GM10266 (cell line): ENCODE measurements around the gene PIP4K2C.

Experiments
- DNase-seq: peaks from one replicate; pipeline ENCODE4 v3.0.0; 2012; ENCODE audit errors: extremely low spot score
- TF ChIP-seq, protein P1 (sequence below): IDR thresholded peaks from 2 replicates; pipeline ENCODE4 v1.5.1; 2012; ENCODE audit warnings: mild to moderate bottlenecking, low read depth; ENCODE audit not compliant: control insufficient read depth, insufficient read depth; ENCODE audit errors: missing control alignments

PIP4K2C gene

DNA sequence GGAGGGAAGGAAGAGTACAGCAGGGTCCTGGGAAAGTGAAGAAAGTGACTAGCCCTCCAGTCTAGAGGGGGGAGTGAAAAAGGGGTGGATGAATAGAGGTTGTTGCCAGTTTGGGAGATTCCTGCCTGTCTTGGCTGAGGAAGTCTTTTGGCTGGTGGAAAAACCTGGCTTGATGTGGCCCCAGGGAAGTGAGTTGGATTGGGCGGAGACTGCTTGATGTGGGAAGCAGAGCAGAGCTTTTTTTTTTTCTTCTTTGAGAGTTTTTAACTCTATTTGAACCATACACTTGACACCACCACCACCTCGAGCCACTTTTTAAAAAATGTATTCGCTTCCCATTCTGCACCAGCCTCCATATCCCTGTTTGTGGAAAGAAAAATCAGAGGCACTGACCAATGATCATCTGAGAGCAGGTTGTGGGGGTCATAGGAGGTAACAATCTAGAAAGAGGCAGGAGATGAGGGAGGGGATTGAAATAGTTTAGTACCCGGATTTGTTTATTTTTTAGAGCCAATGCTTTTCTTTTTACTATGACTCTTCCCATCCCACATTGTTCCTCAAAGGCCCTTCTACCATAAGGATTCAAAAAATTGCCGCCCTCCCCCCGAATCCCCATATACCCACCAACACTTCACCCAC is 12.9 kb downstream of the PIP4K2C start:
- DNase-seq: no peak
- TF ChIP-seq, protein P1, sequence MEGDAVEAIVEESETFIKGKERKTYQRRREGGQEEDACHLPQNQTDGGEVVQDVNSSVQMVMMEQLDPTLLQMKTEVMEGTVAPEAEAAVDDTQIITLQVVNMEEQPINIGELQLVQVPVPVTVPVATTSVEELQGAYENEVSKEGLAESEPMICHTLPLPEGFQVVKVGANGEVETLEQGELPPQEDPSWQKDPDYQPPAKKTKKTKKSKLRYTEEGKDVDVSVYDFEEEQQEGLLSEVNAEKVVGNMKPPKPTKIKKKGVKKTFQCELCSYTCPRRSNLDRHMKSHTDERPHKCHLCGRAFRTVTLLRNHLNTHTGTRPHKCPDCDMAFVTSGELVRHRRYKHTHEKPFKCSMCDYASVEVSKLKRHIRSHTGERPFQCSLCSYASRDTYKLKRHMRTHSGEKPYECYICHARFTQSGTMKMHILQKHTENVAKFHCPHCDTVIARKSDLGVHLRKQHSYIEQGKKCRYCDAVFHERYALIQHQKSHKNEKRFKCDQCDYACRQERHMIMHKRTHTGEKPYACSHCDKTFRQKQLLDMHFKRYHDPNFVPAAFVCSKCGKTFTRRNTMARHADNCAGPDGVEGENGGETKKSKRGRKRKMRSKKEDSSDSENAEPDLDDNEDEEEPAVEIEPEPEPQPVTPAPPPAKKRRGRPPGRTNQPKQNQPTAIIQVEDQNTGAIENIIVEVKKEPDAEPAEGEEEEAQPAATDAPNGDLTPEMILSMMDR: no peak

DNA sequence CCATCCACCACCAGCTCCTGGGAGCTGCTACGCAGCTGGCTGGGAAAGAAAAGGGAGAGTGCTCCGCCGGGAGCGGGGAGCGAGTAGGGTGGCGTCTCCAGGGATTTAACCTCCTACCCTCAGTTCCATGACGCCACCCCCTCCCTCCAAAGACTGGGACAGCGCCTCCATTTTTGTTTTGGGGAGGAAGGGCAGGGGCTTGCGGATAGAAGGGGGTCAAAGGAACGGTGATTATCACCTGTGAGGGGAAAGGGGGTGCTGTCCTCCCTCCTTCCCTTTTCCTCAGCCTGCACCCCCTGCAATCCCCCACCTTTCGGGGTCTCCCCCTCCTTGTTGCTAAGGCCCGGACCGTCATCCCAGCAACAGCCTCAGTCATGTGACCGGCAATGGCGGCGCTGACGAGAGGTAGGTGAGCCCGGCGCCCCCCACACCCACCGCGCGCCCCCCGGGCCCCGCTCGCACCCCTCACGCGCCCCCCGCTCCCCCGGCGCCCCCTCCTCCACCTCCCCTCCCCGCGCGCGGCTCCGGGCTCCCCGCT is 13.5 kb downstream of the PIP4K2C start, which contains the start of gene DTX3:
TSS of gene DTX3 (plus strand) at position 371 of the 538 bp plus-strand sequence. CDS start 1,694 bp downstream, outside the sequence.
- TF ChIP-seq, protein P1: no peak

DNA sequence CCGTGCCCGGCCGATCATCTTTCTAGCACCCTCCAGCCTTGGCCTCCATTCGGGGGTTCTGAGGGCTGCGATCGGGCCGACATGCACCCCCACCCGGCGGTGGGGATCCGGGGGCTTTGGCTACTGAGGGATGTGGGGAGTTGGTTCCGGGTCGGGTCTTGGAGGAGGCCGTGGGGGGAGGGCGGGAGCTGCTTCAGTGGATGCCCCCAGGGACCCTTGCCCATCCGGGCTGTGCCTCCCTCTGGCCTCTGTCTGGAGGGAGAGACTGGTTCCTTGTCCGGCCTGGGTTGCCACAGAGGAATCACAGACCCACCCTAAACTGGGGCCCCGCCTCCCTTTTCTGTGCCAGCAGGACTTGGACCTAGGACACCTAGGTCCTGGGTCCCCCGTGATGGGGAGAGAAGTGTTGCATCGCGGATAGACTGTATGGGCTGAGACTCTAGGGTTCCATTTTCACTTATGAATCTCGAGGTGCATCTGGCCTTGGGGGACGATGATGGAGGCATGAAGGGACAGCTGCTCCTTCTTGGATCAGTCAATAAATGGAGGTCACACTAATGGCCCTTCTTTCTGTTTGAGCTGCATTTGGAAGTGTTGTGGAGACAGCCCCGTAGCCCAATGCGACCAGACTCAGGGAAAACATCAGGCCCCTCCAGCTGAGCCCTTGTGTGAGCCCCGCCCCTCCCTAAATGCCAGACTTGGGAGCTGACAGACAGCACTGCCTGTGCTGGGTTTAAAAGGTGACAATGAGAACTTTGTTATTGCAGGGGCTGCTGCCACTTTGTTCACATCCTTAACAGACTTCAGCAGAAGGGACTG is 14.2 kb downstream of the PIP4K2C start:
- peak; percentile 44 for DNase-seq
- TF ChIP-seq, protein P1: no peak

More for the DNA sequence above, 13.5 kb downstream of the PIP4K2C start, which contains the start of gene DTX3:
- peak; percentile 79 for DNase-seq

DNA sequence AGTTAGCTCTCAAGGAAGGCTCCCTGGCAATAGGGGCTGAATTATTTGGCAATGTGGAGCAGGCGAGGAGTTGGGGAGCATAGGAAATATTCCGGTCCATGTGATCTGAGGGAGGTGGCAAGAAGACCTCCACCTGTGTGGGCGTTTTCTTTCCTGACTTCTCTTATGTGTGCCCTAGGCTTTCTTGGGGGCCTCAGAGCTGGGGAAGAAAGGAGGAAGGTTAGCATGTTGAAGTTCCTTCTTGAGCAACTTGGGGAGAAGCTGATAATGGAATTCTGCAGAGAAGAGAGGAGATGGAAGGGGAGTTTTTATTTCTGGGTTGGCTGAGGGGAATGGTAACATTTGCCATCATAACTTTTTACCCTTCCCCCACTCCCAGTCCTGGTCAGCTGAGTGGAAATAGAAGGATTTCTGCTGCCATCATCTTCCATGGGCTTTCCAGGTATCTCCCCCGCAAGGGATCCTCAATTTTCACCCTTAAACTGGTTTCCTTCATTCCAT is 14.9 kb downstream of the PIP4K2C start:
- DNase-seq: no peak
- TF ChIP-seq, protein P1: no peak

DNA sequence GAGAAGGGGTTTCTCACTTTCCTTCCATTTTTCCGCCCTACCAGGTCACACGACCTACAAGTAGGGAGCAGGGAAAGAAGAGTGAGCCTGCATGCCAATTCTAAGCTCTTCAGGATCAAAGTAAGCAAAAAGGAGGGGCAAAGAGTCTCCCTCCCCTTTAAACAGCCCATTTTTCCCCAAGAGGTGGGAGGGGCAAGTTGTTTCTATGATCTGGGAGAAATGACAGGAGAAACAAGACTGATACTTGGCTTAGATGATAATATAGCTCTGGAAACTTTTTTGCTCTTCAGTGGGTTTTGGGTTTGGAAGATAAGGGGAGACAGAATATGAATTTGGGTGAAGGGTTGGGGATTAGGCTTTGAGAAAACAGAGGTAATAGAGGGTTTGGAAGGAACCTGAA is 15.4 kb downstream of the PIP4K2C start:
- TF ChIP-seq, protein P1: no peak

DNA sequence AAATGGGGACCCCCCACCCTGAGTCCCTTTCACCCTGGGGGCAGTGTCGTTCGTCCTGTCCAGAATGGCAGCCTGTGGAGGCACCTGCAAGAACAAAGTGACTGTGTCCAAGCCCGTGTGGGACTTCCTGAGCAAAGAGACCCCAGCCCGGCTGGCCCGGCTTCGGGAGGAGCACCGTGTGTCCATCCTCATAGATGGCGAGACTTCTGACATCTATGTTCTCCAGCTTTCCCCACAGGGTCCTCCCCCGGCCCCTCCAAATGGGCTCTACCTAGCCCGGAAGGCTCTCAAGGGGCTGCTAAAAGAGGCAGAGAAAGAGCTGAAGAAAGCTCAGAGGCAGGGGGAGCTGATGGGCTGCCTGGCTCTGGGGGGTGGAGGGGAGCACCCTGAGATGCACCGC is 15.8 kb downstream of the PIP4K2C start:
- no peak for DNase-seq
- TF ChIP-seq, protein P1: no peak

More for the DNA sequence above, 15.4 kb downstream of the PIP4K2C start:
- DNase-seq: no peak
